Fibroblast of lung (primary cell): Measurements from ENCODE around the gene BCL2. TPM values are rescaled to one million over a fixed set of nuclear protein-coding genes. Genes with fewer than 3 reads are reported as not detected.

Experiments
- DNase-seq, 2 donors: peaks; one replicate each; pipeline versions ENCODE4 v3.0.0 to v3.0.0-alpha.2; 2010; ENCODE audit warnings: low read depth in 2 of 2
- H2AFZ ChIP-seq: 2 replicates; pipeline ENCODE4 v1.5.1; 2012; ENCODE audit warnings: low read length, control low read depth, inconsistent platforms
- H3K27ac ChIP-seq: 2 replicates; pipeline ENCODE4 v1.5.1; 2011; ENCODE audit warnings: low read length, control low read depth; ENCODE audit not compliant: insufficient read depth
- H3K27me3 ChIP-seq: 2 replicates; pipeline ENCODE4 v1.5.1; 2011; ENCODE audit warnings: mild to moderate bottlenecking, low read length; ENCODE audit not compliant: control insufficient read depth, insufficient read depth
- H3K36me3 ChIP-seq: 2 replicates; pipeline ENCODE4 v1.5.1; 2011; ENCODE audit warnings: low read length; ENCODE audit not compliant: control insufficient read depth, insufficient read depth
- H3K4me1 ChIP-seq: 2 replicates; pipeline ENCODE4 v1.5.1; 2011; ENCODE audit warnings: low read length; ENCODE audit not compliant: control insufficient read depth, insufficient read depth; ENCODE audit errors: extremely low read depth
- H3K4me2 ChIP-seq: 2 replicates; pipeline ENCODE4 v1.5.1; 2011; ENCODE audit warnings: low read length, control low read depth; ENCODE audit not compliant: insufficient read depth; ENCODE audit errors: extremely low read depth
- H3K4me3 ChIP-seq, 4 experiments: fragments of 200-600 bp in 1 of 4; sonication (generic) in 1 of 4; replicated peaks in 1 of 4; 2 replicates each; pipeline ENCODE4 v1.5.1; 2011 to 2016; ENCODE audit warnings: low read length in 4 of 4, low read depth in 3 of 4, mild to moderate bottlenecking in 3 of 4, control low read depth in 2 of 4, inconsistent platforms in 1 of 4, mixed read lengths in 1 of 4; ENCODE audit not compliant: insufficient read depth in 1 of 4; ENCODE audit errors: control extremely low read depth in 1 of 4
- H3K79me2 ChIP-seq: 2 replicates; pipeline ENCODE4 v1.5.1; 2012; ENCODE audit warnings: mild to moderate bottlenecking, low read length, inconsistent platforms; ENCODE audit not compliant: control insufficient read depth, insufficient read depth
- H3K9ac ChIP-seq: 2 replicates; pipeline ENCODE4 v1.5.1; 2011; ENCODE audit warnings: mild to moderate bottlenecking, low read length, control low read depth; ENCODE audit not compliant: insufficient read depth
- H3K9me3 ChIP-seq: 2 replicates; pipeline ENCODE4 v1.5.1; 2012; ENCODE audit warnings: low read depth, low read length; ENCODE audit not compliant: control insufficient read depth, insufficient read depth
- H4K20me1 ChIP-seq: 2 replicates; pipeline ENCODE4 v1.5.1; 2011; ENCODE audit warnings: low read length; ENCODE audit not compliant: control insufficient read depth, insufficient read depth; ENCODE audit errors: extremely low read depth
- EZH2 ChIP-seq: IDR thresholded peaks from 2 replicates; pipeline ENCODE4 v1.5.1; 2012; ENCODE audit warnings: low read length, control low read depth, mild to moderate bottlenecking; ENCODE audit errors: missing control alignments
- polyA plus RNA-seq, 2 donors: library from polyadenylated mRNA; depleted of rRNA in 1 of 2; stranded (reverse) in 1 of 2; unstranded in 1 of 2; fragments of >200 nt; gene quantifications; 2 replicates each; pipeline ENCODE4 v1.2.1, GENCODE V29; 2011 to 2012; ENCODE audit warnings: missing spikeins in 1 of 2
- total RNA-seq: library from RNA; depleted of rRNA; stranded (reverse); fragments of >200 nt; gene quantifications from 2 replicates; pipeline ENCODE4 v1.2.1, GENCODE V29; 2014
- TF ChIP-seq, protein P1 (sequence below), 2 donors: IDR thresholded peaks in 1 of 2; conservative IDR thresholded peaks in 1 of 2; 1 replicate in 1 of 2; 2 replicates in 1 of 2; pipeline ENCODE4 v1.5.1; 2011 to 2012; ENCODE audit warnings: low read length in 2 of 2, control low read depth in 1 of 2, inconsistent platforms in 1 of 2, low read depth in 1 of 2, mild to moderate bottlenecking in 1 of 2

BCL2 gene
- total and polyA plus RNA-seq, 2 donors (not counting 1 experiment from before 2014, with no cell fraction given): 1.5 to 3.6 TPM

DNA sequence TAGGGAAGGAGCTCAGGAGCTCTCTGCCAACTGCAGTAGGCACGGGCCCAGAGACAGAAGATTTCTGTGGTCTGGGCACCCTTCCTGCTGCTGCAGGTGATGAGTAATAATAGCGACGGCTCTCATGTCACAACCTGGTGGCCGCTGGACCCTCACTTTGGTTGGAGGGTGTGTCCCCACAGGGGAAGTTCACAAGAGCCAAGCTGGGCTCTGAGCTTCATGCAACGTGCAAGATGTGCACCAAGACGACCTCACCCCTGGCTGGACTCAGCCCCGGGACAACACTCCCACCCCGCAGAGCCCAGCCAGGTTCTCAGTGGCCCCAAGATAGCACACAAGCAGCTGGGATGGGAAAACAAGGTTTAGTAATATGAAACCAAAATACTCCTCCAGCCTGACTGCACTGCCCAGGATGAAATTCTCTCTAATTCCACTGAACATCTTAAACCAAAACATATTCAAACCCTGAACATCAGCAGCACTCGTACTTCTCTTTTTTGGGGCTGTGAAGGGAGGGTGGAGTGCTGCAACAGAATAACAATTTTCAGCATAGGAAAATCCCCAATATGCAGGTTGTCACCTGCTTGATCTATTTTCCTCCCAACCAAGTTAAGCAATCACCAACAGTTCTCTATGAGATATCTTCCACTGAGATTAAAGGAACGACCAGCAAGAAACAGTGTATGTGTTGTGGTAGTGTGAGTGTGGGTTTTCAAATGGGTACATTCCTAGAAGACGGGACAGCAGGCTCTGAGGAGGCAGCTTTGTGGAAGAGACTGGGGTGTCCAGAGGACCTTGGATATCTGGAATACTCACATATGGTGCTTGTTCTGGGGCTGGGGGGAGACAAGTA, 26.5 kb downstream of the BCL2 start:
- no peaks in the 10 kb centered on the region for H3K9me3 ChIP-seq
- no peaks in the 10 kb centered on the region for H3K27me3 ChIP-seq
- no peak for TF ChIP-seq EZH2
- TF ChIP-seq, protein P1, sequence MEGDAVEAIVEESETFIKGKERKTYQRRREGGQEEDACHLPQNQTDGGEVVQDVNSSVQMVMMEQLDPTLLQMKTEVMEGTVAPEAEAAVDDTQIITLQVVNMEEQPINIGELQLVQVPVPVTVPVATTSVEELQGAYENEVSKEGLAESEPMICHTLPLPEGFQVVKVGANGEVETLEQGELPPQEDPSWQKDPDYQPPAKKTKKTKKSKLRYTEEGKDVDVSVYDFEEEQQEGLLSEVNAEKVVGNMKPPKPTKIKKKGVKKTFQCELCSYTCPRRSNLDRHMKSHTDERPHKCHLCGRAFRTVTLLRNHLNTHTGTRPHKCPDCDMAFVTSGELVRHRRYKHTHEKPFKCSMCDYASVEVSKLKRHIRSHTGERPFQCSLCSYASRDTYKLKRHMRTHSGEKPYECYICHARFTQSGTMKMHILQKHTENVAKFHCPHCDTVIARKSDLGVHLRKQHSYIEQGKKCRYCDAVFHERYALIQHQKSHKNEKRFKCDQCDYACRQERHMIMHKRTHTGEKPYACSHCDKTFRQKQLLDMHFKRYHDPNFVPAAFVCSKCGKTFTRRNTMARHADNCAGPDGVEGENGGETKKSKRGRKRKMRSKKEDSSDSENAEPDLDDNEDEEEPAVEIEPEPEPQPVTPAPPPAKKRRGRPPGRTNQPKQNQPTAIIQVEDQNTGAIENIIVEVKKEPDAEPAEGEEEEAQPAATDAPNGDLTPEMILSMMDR (conservative IDR thresholded peaks at IDR 0.05 in 1 of 2, IDR thresholded peaks at IDR 0.05 in 1 of 2; ENCODE audit: low read depth in 1 of 2, low read length in 2 of 2): no peak
- no peak overlapping the region for H3K27ac ChIP-seq
- H3K4me3 ChIP-seq: no peak overlapping the region
- no peak overlapping the region for H3K9ac ChIP-seq
- no peak for DNase-seq
- H3K36me3 ChIP-seq: no peaks in the 10 kb centered on the region
- H3K79me2 ChIP-seq: no peaks in the 10 kb centered on the region
- no peak overlapping the region for H2AFZ ChIP-seq
- no peak overlapping the region for H3K4me2 ChIP-seq
- no peaks in the 10 kb centered on the region for H3K4me1 ChIP-seq
- H4K20me1 ChIP-seq: no peaks in the 10 kb centered on the region

- no peak for TF ChIP-seq EZH2
- TF ChIP-seq, protein P1 (conservative IDR thresholded peaks at IDR 0.05 in 1 of 2, IDR thresholded peaks at IDR 0.05 in 1 of 2; ENCODE audit: low read depth in 1 of 2, low read length in 2 of 2): no peak
- H2AFZ ChIP-seq: no peak overlapping the region
- H3K4me2 ChIP-seq: no peak overlapping the region
- H3K79me2 ChIP-seq: no peaks in the 10 kb centered on the region
- H3K4me3 ChIP-seq: no peak overlapping the region
- H3K9ac ChIP-seq: no peak overlapping the region
- H3K9me3 ChIP-seq: no peaks in the 10 kb centered on the region
- no peaks in the 10 kb centered on the region for H3K36me3 ChIP-seq
- H3K4me1 ChIP-seq: no peaks in the 10 kb centered on the region
- DNase-seq: no peak
- H3K27ac ChIP-seq: no peak overlapping the region
- H4K20me1 ChIP-seq: no peaks in the 10 kb centered on the region
- no peaks in the 10 kb centered on the region for H3K27me3 ChIP-seq
These were observed 28.3 kb downstream of the BCL2 start for GRCh38 chr18:63291278-63291677.

GRCh38 chr18:63290821-63291200, 28.8 kb downstream of the BCL2 start:
- Histone ChIP-seq H3K4me3 (no peak overlapping the region), H3K9me3 (no peaks in the 10 kb centered on the region), H3K36me3 (no peaks in the 10 kb centered on the region), H3K79me2 (no peaks in the 10 kb centered on the region), H3K4me2 (no peak overlapping the region), H3K9ac (no peak overlapping the region), H2AFZ (no peak overlapping the region), H3K4me1 (no peaks in the 10 kb centered on the region), H3K27ac (no peak overlapping the region), H4K20me1 (no peaks in the 10 kb centered on the region), H3K27me3 (no peaks in the 10 kb centered on the region)
- no peak for DNase-seq
- TF ChIP-seq, protein P1 (conservative IDR thresholded peaks at IDR 0.05 in 1 of 2, IDR thresholded peaks at IDR 0.05 in 1 of 2; ENCODE audit: low read depth in 1 of 2, low read length in 2 of 2): no peak
- TF ChIP-seq EZH2: no peak
